Measurements from ENCODE around the gene FILIP1.

GRCh38 chr6:75378101-75378500 lies 115.5 kb downstream of the FILIP1 start:
- TF ChIP-seq POLR2A (IDR thresholded peaks at IDR 0.05) = no peak
- TF ChIP-seq, protein P1, sequence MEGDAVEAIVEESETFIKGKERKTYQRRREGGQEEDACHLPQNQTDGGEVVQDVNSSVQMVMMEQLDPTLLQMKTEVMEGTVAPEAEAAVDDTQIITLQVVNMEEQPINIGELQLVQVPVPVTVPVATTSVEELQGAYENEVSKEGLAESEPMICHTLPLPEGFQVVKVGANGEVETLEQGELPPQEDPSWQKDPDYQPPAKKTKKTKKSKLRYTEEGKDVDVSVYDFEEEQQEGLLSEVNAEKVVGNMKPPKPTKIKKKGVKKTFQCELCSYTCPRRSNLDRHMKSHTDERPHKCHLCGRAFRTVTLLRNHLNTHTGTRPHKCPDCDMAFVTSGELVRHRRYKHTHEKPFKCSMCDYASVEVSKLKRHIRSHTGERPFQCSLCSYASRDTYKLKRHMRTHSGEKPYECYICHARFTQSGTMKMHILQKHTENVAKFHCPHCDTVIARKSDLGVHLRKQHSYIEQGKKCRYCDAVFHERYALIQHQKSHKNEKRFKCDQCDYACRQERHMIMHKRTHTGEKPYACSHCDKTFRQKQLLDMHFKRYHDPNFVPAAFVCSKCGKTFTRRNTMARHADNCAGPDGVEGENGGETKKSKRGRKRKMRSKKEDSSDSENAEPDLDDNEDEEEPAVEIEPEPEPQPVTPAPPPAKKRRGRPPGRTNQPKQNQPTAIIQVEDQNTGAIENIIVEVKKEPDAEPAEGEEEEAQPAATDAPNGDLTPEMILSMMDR (IDR thresholded peaks at IDR 0.05 in 4 of 5, conservative IDR thresholded peaks at IDR 0.05 in 1 of 5) = no peak
